A549 (cell line): Measurements from ENCODE around the gene FAM83G. TPM values are rescaled to one million over a fixed set of nuclear protein-coding genes. Genes with fewer than 3 reads are reported as not detected.

Source experiments
- ATAC-seq, 2 experiments: fragments of 200-7000 bp in 1 of 2; fragments of >200 bp in 1 of 2; cut with Nextera tagmentation in 1 of 2; cut with Tn5 transposase in 1 of 2; 3 replicates each; pipeline versions ENCODE4 v1.8.0 to v1.9.1; 2018 to 2020; ENCODE audit warnings: mild to moderate bottlenecking in 1 of 2, moderate library complexity in 1 of 2
- CTCF ChIA-PET: fragments of 300-600 bp; sonication (Branson Sonifier 250); formaldehyde crosslinking; extraction: SDS; loops from one replicate; lab custom pipeline; 2021; ENCODE audit warnings: antibody characterized with exemption, inconsistent platforms; lab: Yijun Ruan, JAX
- POLR2A ChIA-PET: fragments of 350-600 bp; formaldehyde crosslinking; extraction: SDS; loops from one replicate; lab custom pipeline; 2021; ENCODE audit warnings: antibody characterized with exemption, inconsistent platforms; lab: Yijun Ruan, JAX
- DNase-seq, 2 experiments: peaks; one replicate each; pipeline versions ENCODE4 v3.0.0 to v3.0.0-alpha.2; 2011 to 2016; ENCODE audit warnings: low read depth in 1 of 2, low spot score in 1 of 2
- FAIRE-seq: peaks from 2 replicates; lab custom pipeline; 2011; peaks lifted over from hg19 to GRCh38; lab: Jason Lieb, UNC
- H3K27ac ChIP-seq, 2 experiments: fragments of >200 bp; sonication (Bioruptor Twin); formaldehyde crosslinking; 3 replicates each; pipeline ENCODE4 v1.5.1; 2016 to 2017
- H3K4me1 ChIP-seq: fragments of >200 bp; sonication (Bioruptor Twin); formaldehyde crosslinking; 3 replicates; pipeline ENCODE4 v1.6.1; 2016
- H3K4me2 ChIP-seq: fragments of >200 bp; sonication (Bioruptor Twin); formaldehyde crosslinking; 3 replicates; pipeline ENCODE4 v1.6.1; 2016
- H3K4me3 ChIP-seq: fragments of >200 bp; sonication (Bioruptor Twin); formaldehyde crosslinking; 3 replicates; pipeline ENCODE4 v1.5.1; 2016
- H3K9me3 ChIP-seq: fragments of >200 bp; sonication (Bioruptor Twin); formaldehyde crosslinking; 3 replicates; pipeline ENCODE4 v1.6.1; 2016
- ATOH8 ChIP-seq: fragments of 250-450 bp; sonication (Bioruptor Pico); IDR thresholded peaks from 2 replicates; pipeline ENCODE4 v1.5.0; 2020; ENCODE audit warnings: low read depth, mild to moderate bottlenecking, moderate library complexity
- BCL3 ChIP-seq: fragments of >200 bp; sonication (Bioruptor Twin); formaldehyde crosslinking; IDR thresholded peaks from 3 replicates; pipeline ENCODE4 v1.6.1; 2016
- CBX8 ChIP-seq: fragments of 200-600 bp; sonication (generic); IDR thresholded peaks from 2 replicates; pipeline ENCODE4 v1.6.1; 2016
- CEBPB ChIP-seq, 2 experiments: fragments of >200 bp in 1 of 2; sonication (Bioruptor Twin) in 1 of 2; formaldehyde crosslinking in 1 of 2; IDR thresholded peaks; 2 replicates each; pipeline ENCODE4 v1.6.1; 2012 to 2016
- CHD4 ChIP-seq: fragments of 200-600 bp; sonication (generic); IDR thresholded peaks from 2 replicates; pipeline ENCODE4 v1.6.1; 2016; ENCODE audit warnings: antibody characterized with exemption, mild to moderate bottlenecking, borderline replicate concordance
- EHF ChIP-seq: fragments of 250-450 bp; sonication (Bioruptor Pico); IDR thresholded peaks from 2 replicates; pipeline ENCODE4 v1.5.0; 2020; ENCODE audit warnings: mild to moderate bottlenecking
- ELK1 ChIP-seq: fragments of 150-350 bp; IDR thresholded peaks from 2 replicates; pipeline ENCODE4 v1.6.1; 2014; ENCODE audit warnings: low read depth, mild to moderate bottlenecking, low read length
- EP300 ChIP-seq, 2 experiments: fragments of >200 bp; sonication (Bioruptor Twin); formaldehyde crosslinking; IDR thresholded peaks; 2 replicates in 1 of 2; 3 replicates in 1 of 2; pipeline ENCODE4 v1.6.1; 2016 to 2017
- ESRRA ChIP-seq: fragments of 150-350 bp; IDR thresholded peaks from 2 replicates; pipeline ENCODE4 v1.6.1; 2014; ENCODE audit warnings: mild to moderate bottlenecking, low read length, borderline replicate concordance
- FOXS1 ChIP-seq: fragments of 250-450 bp; sonication (Bioruptor Pico); IDR thresholded peaks from 2 replicates; pipeline ENCODE4 v1.5.0; 2020; ENCODE audit warnings: mild to moderate bottlenecking, moderate library complexity
- HDAC2 ChIP-seq: fragments of 200-600 bp; sonication (generic); IDR thresholded peaks from 2 replicates; pipeline ENCODE4 v1.6.1; 2016
- HES2 ChIP-seq: fragments of >200 bp; sonication (Bioruptor Twin); formaldehyde crosslinking; IDR thresholded peaks from 2 replicates; pipeline ENCODE4 v1.6.1; 2016
- HOXB5 ChIP-seq: fragments of 250-450 bp; sonication (Bioruptor Pico); IDR thresholded peaks from 2 replicates; pipeline ENCODE4 v1.5.0; 2020; ENCODE audit warnings: mild to moderate bottlenecking, moderate library complexity
- JUN ChIP-seq, 2 experiments: fragments of >200 bp; sonication (Bioruptor Twin); formaldehyde crosslinking; IDR thresholded peaks; 2 replicates in 1 of 2; 3 replicates in 1 of 2; pipeline ENCODE4 v1.6.1; 2016 to 2017
- KDM1A ChIP-seq: fragments of 200-600 bp; sonication (generic); IDR thresholded peaks from 2 replicates; pipeline ENCODE4 v1.6.1; 2016; ENCODE audit warnings: low read depth, mild to moderate bottlenecking
- KDM5A ChIP-seq: fragments of 200-600 bp; sonication (generic); IDR thresholded peaks from 2 replicates; pipeline ENCODE4 v1.6.1; 2016; ENCODE audit warnings: antibody characterized with exemption, mild to moderate bottlenecking
- MAFK ChIP-seq: fragments of 450-650 bp; IDR thresholded peaks from 2 replicates; pipeline ENCODE4 v1.6.1; 2014; ENCODE audit not compliant: partially characterized antibody
- MAX ChIP-seq: IDR thresholded peaks from 2 replicates; pipeline ENCODE4 v1.6.1; 2012
- MYC ChIP-seq: IDR thresholded peaks from 2 replicates; pipeline ENCODE4 v1.6.1; 2012; ENCODE audit warnings: mild to moderate bottlenecking, inconsistent platforms, low read length, improper control_type of control experiment, borderline replicate concordance
- NFE2L2 ChIP-seq: fragments of 150-350 bp; conservative IDR thresholded peaks from 2 replicates; pipeline ENCODE4 v1.6.1; 2014; ENCODE audit warnings: low read length
- PBX3 ChIP-seq: IDR thresholded peaks from 2 replicates; pipeline ENCODE4 v1.6.1; 2012
- POLR2A ChIP-seq: IDR thresholded peaks from 2 replicates; pipeline ENCODE4 v1.6.1; 2012; ENCODE audit warnings: mild to moderate bottlenecking, low read length
- RARB ChIP-seq: fragments of 250-450 bp; sonication (Bioruptor Pico); IDR thresholded peaks from 2 replicates; pipeline ENCODE4 v1.8.0; 2021; ENCODE audit warnings: mild to moderate bottlenecking, moderate library complexity
- RCOR1 ChIP-seq: fragments of 150-350 bp; IDR thresholded peaks from 2 replicates; pipeline ENCODE4 v1.6.1; 2014; ENCODE audit warnings: antibody characterized with exemption, low read length, low read depth
- RNF2 ChIP-seq: fragments of 200-600 bp; sonication (generic); IDR thresholded peaks from 2 replicates; pipeline ENCODE4 v1.6.1; 2016; ENCODE audit warnings: low read depth, mild to moderate bottlenecking, antibody characterized with exemption, moderate library complexity, borderline replicate concordance
- SMC3 ChIP-seq: fragments of >200 bp; sonication (Bioruptor Twin); formaldehyde crosslinking; IDR thresholded peaks from 3 replicates; pipeline ENCODE4 v1.6.1; 2018; ENCODE audit warnings: inconsistent platforms
- TP53 ChIP-seq: fragments of 250-450 bp; sonication (Bioruptor Pico); IDR thresholded peaks from 2 replicates; pipeline ENCODE4 v1.5.0; 2021; ENCODE audit warnings: mild to moderate bottlenecking, moderate library complexity
- ZFP36 ChIP-seq: fragments of 450-650 bp; IDR thresholded peaks from 2 replicates; pipeline ENCODE4 v1.6.1; 2014; ENCODE audit warnings: borderline replicate concordance; ENCODE audit not compliant: partially characterized antibody
- ZNF302 ChIP-seq: fragments of 250-450 bp; sonication (Bioruptor Pico); IDR thresholded peaks from 2 replicates; pipeline ENCODE4 v1.9.0; 2021; ENCODE audit warnings: inconsistent platforms, mild to moderate bottlenecking, moderate library complexity
- ZSCAN20 ChIP-seq: fragments of 250-450 bp; sonication (Bioruptor Pico); IDR thresholded peaks from 2 replicates; pipeline ENCODE4 v1.8.0; 2022; ENCODE audit warnings: mild to moderate bottlenecking, moderate library complexity
- WGBS: methylation state at CpG from one replicate; pipeline ENCODE4 v1.1.6; 2017; ENCODE audit errors: missing lambda C conversion rate; 5-methylcytosine and 5-hydroxymethylcytosine counted together
- polyA minus RNA-seq: library from RNA; depleted of rRNA, polyadenylated mRNA; stranded (reverse); fragments of >200 nt; gene quantifications from 2 replicates; pipeline ENCODE4 v1.2.3, GENCODE V29; 2011; rRNA and poly(A)+ RNA removed
- polyA plus RNA-seq, 4 experiments: library from polyadenylated mRNA; depleted of rRNA in 3 of 4; stranded (reverse); fragments of >200 nt; fragmentation: RNase III in 1 of 4; extraction: RNeasy Plus Mini Kit Qiagen cat#74134 plus additional on column Dnase treatment in 1 of 4; gene quantifications; 2 replicates in 3 of 4; 3 replicates in 1 of 4; pipeline ENCODE4 v1.2.3, GENCODE V29; 2011 to 2017
- TF ChIP-seq, protein P1 (sequence below): fragments of >200 bp; sonication (Bioruptor Twin); formaldehyde crosslinking; IDR thresholded peaks from 3 replicates; pipeline ENCODE4 v1.5.1; 2016

The FAM83G gene, protein sequence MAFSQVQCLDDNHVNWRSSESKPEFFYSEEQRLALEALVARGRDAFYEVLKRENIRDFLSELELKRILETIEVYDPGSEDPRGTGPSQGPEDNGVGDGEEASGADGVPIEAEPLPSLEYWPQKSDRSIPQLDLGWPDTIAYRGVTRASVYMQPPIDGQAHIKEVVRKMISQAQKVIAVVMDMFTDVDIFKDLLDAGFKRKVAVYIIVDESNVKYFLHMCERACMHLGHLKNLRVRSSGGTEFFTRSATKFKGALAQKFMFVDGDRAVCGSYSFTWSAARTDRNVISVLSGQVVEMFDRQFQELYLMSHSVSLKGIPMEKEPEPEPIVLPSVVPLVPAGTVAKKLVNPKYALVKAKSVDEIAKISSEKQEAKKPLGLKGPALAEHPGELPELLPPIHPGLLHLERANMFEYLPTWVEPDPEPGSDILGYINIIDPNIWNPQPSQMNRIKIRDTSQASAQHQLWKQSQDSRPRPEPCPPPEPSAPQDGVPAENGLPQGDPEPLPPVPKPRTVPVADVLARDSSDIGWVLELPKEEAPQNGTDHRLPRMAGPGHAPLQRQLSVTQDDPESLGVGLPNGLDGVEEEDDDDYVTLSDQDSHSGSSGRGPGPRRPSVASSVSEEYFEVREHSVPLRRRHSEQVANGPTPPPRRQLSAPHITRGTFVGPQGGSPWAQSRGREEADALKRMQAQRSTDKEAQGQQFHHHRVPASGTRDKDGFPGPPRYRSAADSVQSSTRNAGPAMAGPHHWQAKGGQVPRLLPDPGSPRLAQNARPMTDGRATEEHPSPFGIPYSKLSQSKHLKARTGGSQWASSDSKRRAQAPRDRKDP
- polyA plus RNA-seq (2011; rRNA removed) (11.0 and 12.8 TPM in 2 replicates), polyA plus RNA-seq (2017; fragmentation: RNase III; extraction: RNeasy Plus Mini Kit Qiagen cat#74134 plus additional on column Dnase treatment) (19.8 to 22.0 TPM (median 20.5 TPM) in 3 replicates), polyA minus RNA-seq (18.1 and 22.7 TPM in 2 replicates)
- 11.1 and 15.8 TPM in 2 replicates for polyA plus RNA-seq (2012; cell fraction: cytosol; rRNA removed)
- polyA plus RNA-seq (2012; cell fraction: nucleus; rRNA removed), result 38.5 and 42.5 TPM in 2 replicates

- FAIRE-seq (no peak), DNase-seq (peak; percentile 87 to 90), ATAC-seq (peak; percentile 79 to 80)
- peak within 1 kb of the TSS; percentile 90 to 98 for H3K27ac ChIP-seq
- ChIA-PET CTCF (interaction anchor here (0.6 to 2.1 kb wide), 7 partner anchors 11 to 186 kb away, joined by 3 to 21 read pairs (median 5); no protein-coding TSS in a partner anchor), POLR2A (interaction anchor here (1.1 to 1.7 kb wide), 3 partner anchors 11 to 44 kb away, joined by 4 read pairs; no protein-coding TSS in a partner anchor)
- peak within 1 kb of the TSS; percentile 69 for H3K4me3 ChIP-seq
- 2% methylated on average over 54 of the region's 67 CpGs for WGBS
- H3K4me1 ChIP-seq, result peaks cover 38% of the 10 kb centered on the region
- H3K9me3 ChIP-seq, result peaks cover 8% of the 10 kb centered on the region; the same call in 2 of the 3 replicates
- H3K4me2 ChIP-seq, result peak within 1 kb of the TSS; percentile 93
- TF ChIP-seq ATOH8 (CRISPR knock-in tag) (peak; percentile 11), RNF2 (no peak), ELK1 (no peak), POLR2A (peak; percentile 67), KDM5A (no peak), JUN (IDR thresholded peaks at IDR 0.05) (peak; percentile 86 to 97), KDM1A (peak; percentile 80; the same call in 1 of the 2 replicates), MAFK (no peak), CEBPB (IDR thresholded peaks at IDR 0.05) (no peak), NFE2L2 (no peak), CHD4 (no peak), MAX (peak; percentile 83), CBX8 (no peak), ESRRA (0 out of 2 replicates have a peak, but pooled peaks have one; percentile 1), ZNF302 (CRISPR knock-in tag) (no peak), PBX3 (no peak), EP300 (IDR thresholded peaks at IDR 0.05) (peak in 1 of 2 experiments; percentile 13; a peak in 1 of 5 replicates), MYC (peak; percentile 78), HES2 (no peak), EHF (CRISPR knock-in tag) (no peak), HOXB5 (CRISPR knock-in tag) (peak; percentile 72; the same call in 1 of the 2 replicates), RCOR1 (no peak), SMC3 (no peak), ZSCAN20 (CRISPR knock-in tag) (no peak), RARB (CRISPR knock-in tag) (no peak), HDAC2 (no peak), ZFP36 (peak; percentile 98), FOXS1 (CRISPR knock-in tag) (no peak), BCL3 (peak; percentile 96), TP53 (CRISPR knock-in tag) (no peak)
- TF ChIP-seq, protein P1, sequence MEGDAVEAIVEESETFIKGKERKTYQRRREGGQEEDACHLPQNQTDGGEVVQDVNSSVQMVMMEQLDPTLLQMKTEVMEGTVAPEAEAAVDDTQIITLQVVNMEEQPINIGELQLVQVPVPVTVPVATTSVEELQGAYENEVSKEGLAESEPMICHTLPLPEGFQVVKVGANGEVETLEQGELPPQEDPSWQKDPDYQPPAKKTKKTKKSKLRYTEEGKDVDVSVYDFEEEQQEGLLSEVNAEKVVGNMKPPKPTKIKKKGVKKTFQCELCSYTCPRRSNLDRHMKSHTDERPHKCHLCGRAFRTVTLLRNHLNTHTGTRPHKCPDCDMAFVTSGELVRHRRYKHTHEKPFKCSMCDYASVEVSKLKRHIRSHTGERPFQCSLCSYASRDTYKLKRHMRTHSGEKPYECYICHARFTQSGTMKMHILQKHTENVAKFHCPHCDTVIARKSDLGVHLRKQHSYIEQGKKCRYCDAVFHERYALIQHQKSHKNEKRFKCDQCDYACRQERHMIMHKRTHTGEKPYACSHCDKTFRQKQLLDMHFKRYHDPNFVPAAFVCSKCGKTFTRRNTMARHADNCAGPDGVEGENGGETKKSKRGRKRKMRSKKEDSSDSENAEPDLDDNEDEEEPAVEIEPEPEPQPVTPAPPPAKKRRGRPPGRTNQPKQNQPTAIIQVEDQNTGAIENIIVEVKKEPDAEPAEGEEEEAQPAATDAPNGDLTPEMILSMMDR, result no peak
Measured at GRCh38 chr17:19004421-19005136, at the start of gene FAM83G. Gene FAM83G (minus strand): TSS chr17:19004764. CDS start chr17:19004041, 723 bp downstream.
